GM10266 (cell line): ENCODE data around the gene STK4.

Source experiments
- DNase-seq: peaks from one replicate; pipeline ENCODE4 v3.0.0; 2012; ENCODE audit errors: extremely low spot score
- CTCF ChIP-seq: IDR thresholded peaks from 2 replicates; pipeline ENCODE4 v1.5.1; 2012; ENCODE audit warnings: mild to moderate bottlenecking, low read depth; ENCODE audit not compliant: control insufficient read depth, insufficient read depth; ENCODE audit errors: missing control alignments

STK4 gene

GRCh38 chr20:44928595-44928994, 37.7 kb upstream of the STK4 start:
- no peak for DNase-seq
- TF ChIP-seq CTCF: no peak

- no peak for TF ChIP-seq CTCF
- DNase-seq: no peak
These were observed 35.7 kb upstream of the STK4 start for GRCh38 chr20:44930517-44931168.

GRCh38 chr20:44931911-44932310, 34.4 kb upstream of the STK4 start:
- no peak for DNase-seq
- TF ChIP-seq CTCF: no peak

GRCh38 chr20:44932916-44933315, 33.4 kb upstream of the STK4 start:
- no peak for TF ChIP-seq CTCF
- DNase-seq: no peak

- TF ChIP-seq CTCF: no peak
- no peak for DNase-seq
These were observed 29.8 kb upstream of the STK4 start for GRCh38 chr20:44936510-44936909.

- TF ChIP-seq CTCF: no peak
- no peak for DNase-seq
These were observed 27.7 kb upstream of the STK4 start for GRCh38 chr20:44938637-44939036.

GRCh38 chr20:44941120-44941691, 25.1 kb upstream of the STK4 start:
- no peak for DNase-seq
- no peak for TF ChIP-seq CTCF
